DOHH2 (cell line): ENCODE results near the gene CNMD.

Source experiments
- H3F3A ChIP-seq: fragments of 200-600 bp; sonication (generic), shearing (Covaris generic); 2 replicates; pipeline ENCODE4 v1.6.0; 2016; ENCODE audit warnings: antibody characterized with exemption, mild to moderate bottlenecking; ENCODE audit not compliant: control insufficient read depth, insufficient read depth
- H3K27ac ChIP-seq: fragments of 200-600 bp; sonication (generic); 2 replicates; pipeline ENCODE4 v1.5.1; 2014; ENCODE audit warnings: low read depth, mild to moderate bottlenecking, low read length, moderate library complexity
- H3K27me3 ChIP-seq: fragments of 200-600 bp; sonication (generic); 2 replicates; pipeline ENCODE4 v1.6.1; 2014; ENCODE audit warnings: mild to moderate bottlenecking, low read length, mixed read lengths; ENCODE audit not compliant: control insufficient read depth
- H3K36me3 ChIP-seq: fragments of 200-600 bp; sonication (generic); 2 replicates; pipeline ENCODE4 v1.6.1; 2014; ENCODE audit warnings: mild to moderate bottlenecking, low read length, moderate library complexity, mixed read lengths; ENCODE audit not compliant: control insufficient read depth
- H3K4me1 ChIP-seq: fragments of 200-600 bp; sonication (generic); 2 replicates; pipeline ENCODE4 v1.6.1; 2014; ENCODE audit warnings: mild to moderate bottlenecking, low read length, mixed read lengths; ENCODE audit not compliant: control insufficient read depth
- H3K4me2 ChIP-seq: fragments of 200-600 bp; sonication (generic); 2 replicates; pipeline ENCODE4 v1.6.0; 2014; ENCODE audit warnings: mild to moderate bottlenecking, low read length, moderate library complexity
- H3K4me3 ChIP-seq: fragments of 200-600 bp; sonication (generic); 2 replicates; pipeline ENCODE4 v1.5.1; 2014; ENCODE audit warnings: mild to moderate bottlenecking, low read length, mixed read lengths
- H3K79me2 ChIP-seq: fragments of 200-600 bp; sonication (generic); 2 replicates; pipeline ENCODE4 v1.6.1; 2014; ENCODE audit warnings: mild to moderate bottlenecking, low read length, mixed read lengths; ENCODE audit not compliant: control insufficient read depth
- H3K9me2 ChIP-seq: fragments of 200-600 bp; sonication (generic); replicated peaks from 2 replicates; pipeline ENCODE4 v1.6.1; 2014; ENCODE audit warnings: mild to moderate bottlenecking, low read length, mixed read lengths; ENCODE audit not compliant: control insufficient read depth
- H3K9me3 ChIP-seq: fragments of 200-600 bp; sonication (generic); 2 replicates; pipeline ENCODE4 v1.6.1; 2014; ENCODE audit warnings: antibody characterized with exemption, low read length, mixed read lengths; ENCODE audit not compliant: control insufficient read depth, insufficient read depth
- H4K20me1 ChIP-seq: fragments of 200-600 bp; sonication (generic); 2 replicates; pipeline ENCODE4 v1.6.0; 2014; ENCODE audit warnings: low read depth, mild to moderate bottlenecking, antibody characterized with exemption, low read length, moderate library complexity; ENCODE audit not compliant: control insufficient read depth, insufficient read depth
- CTCF ChIP-seq: fragments of 200-600 bp; sonication (generic); IDR thresholded peaks from one replicate; pipeline ENCODE4 v1.5.1; 2014; ENCODE audit warnings: antibody characterized with exemption, mild to moderate bottlenecking, low read depth, low read length; ENCODE audit not compliant: poor library complexity, severe bottlenecking
- EZH2phosphoT487 ChIP-seq: fragments of 200-600 bp; sonication (generic); IDR thresholded peaks from 2 replicates; pipeline ENCODE4 v1.6.1; 2017; ENCODE audit warnings: borderline replicate concordance, mild to moderate bottlenecking, antibody characterized with exemption, low read length, moderate library complexity, mixed read lengths

Gene CNMD

GRCh38 chr13:52670726-52671125 lies 68.9 kb downstream of the CNMD start:
- no peak overlapping the region for H3K4me3 ChIP-seq
- no peaks in the 10 kb centered on the region for H3K9me2 ChIP-seq
- H3F3A ChIP-seq, result peaks cover 3% of the 10 kb centered on the region; the same call in 1 of the 2 replicates
- peaks cover 90% of the 10 kb centered on the region for H3K36me3 ChIP-seq
- TF ChIP-seq EZH2phosphoT487 (no peak), CTCF (no peak)
- no peak overlapping the region for H3K27ac ChIP-seq
- no peaks in the 10 kb centered on the region for H3K4me1 ChIP-seq
- H4K20me1 ChIP-seq, result no peaks in the 10 kb centered on the region
- H3K79me2 ChIP-seq, result peaks cover 35% of the 10 kb centered on the region
- H3K4me2 ChIP-seq, result no peak overlapping the region
- H3K27me3 ChIP-seq, result no peaks in the 10 kb centered on the region
- H3K9me3 ChIP-seq, result no peaks in the 10 kb centered on the region

- TF ChIP-seq EZH2phosphoT487 (no peak), CTCF (no peak)
- H3K79me2 ChIP-seq, result peaks cover 35% of the 10 kb centered on the region
- no peaks in the 10 kb centered on the region for H3K9me2 ChIP-seq
- no peak overlapping the region for H3K4me3 ChIP-seq
- no peaks in the 10 kb centered on the region for H3K27me3 ChIP-seq
- peaks cover 3% of the 10 kb centered on the region; the same call in 1 of the 2 replicates for H3F3A ChIP-seq
- H3K36me3 ChIP-seq, result peaks cover 90% of the 10 kb centered on the region
- H3K4me2 ChIP-seq, result no peak overlapping the region
- H3K27ac ChIP-seq, result no peak overlapping the region
- no peaks in the 10 kb centered on the region for H3K9me3 ChIP-seq
- no peaks in the 10 kb centered on the region for H3K4me1 ChIP-seq
- no peaks in the 10 kb centered on the region for H4K20me1 ChIP-seq
Measured at GRCh38 chr13:52669677-52670076, 69.9 kb downstream of the CNMD start.

GRCh38 chr13:52665325-52665724 lies 74.3 kb downstream of the CNMD start:
- no peak overlapping the region for H3K27ac ChIP-seq
- H3K9me3 ChIP-seq, result no peaks in the 10 kb centered on the region
- TF ChIP-seq CTCF (peak; percentile 44), EZH2phosphoT487 (no peak)
- peaks cover 16% of the 10 kb centered on the region for H3K79me2 ChIP-seq
- H4K20me1 ChIP-seq, result no peaks in the 10 kb centered on the region
- H3F3A ChIP-seq, result peaks cover 3% of the 10 kb centered on the region; the same call in 1 of the 2 replicates
- H3K36me3 ChIP-seq, result peaks cover 97% of the 10 kb centered on the region
- no peak overlapping the region for H3K4me3 ChIP-seq
- no peak overlapping the region for H3K4me2 ChIP-seq
- no peaks in the 10 kb centered on the region for H3K4me1 ChIP-seq
- no peaks in the 10 kb centered on the region for H3K9me2 ChIP-seq
- H3K27me3 ChIP-seq, result no peaks in the 10 kb centered on the region
